GM12865 (cell line): ENCODE data around the gene SRGAP2.
A peak's percentile ranks its signal among the peaks of the same experiment; 100 is the strongest.
"Not testable (repeated sequence)": the region's sequence is repeated elsewhere in the genome, so short reads cannot be mapped to it uniquely, and the experiment has no call there.

Source experiments
- DNase-seq: peaks from one replicate; pipeline ENCODE4 v3.0.0; 2010; ENCODE audit warnings: low read depth
- H3K4me3 ChIP-seq: 2 replicates; pipeline ENCODE4 v1.5.1; 2011; ENCODE audit warnings: mild to moderate bottlenecking, low read depth, low read length, control low read depth

Gene SRGAP2

GRCh38 chr1:206203364-206204158, at the start of gene SRGAP2:
Gene SRGAP2, plus strand, starts transcription at chr1:206203541. Its CDS starts 2,430 bp downstream, at chr1:206205971.
- H3K4me3 ChIP-seq: peak within 1 kb of the TSS; percentile 61
- DNase-seq: peak; percentile 56

DNA sequence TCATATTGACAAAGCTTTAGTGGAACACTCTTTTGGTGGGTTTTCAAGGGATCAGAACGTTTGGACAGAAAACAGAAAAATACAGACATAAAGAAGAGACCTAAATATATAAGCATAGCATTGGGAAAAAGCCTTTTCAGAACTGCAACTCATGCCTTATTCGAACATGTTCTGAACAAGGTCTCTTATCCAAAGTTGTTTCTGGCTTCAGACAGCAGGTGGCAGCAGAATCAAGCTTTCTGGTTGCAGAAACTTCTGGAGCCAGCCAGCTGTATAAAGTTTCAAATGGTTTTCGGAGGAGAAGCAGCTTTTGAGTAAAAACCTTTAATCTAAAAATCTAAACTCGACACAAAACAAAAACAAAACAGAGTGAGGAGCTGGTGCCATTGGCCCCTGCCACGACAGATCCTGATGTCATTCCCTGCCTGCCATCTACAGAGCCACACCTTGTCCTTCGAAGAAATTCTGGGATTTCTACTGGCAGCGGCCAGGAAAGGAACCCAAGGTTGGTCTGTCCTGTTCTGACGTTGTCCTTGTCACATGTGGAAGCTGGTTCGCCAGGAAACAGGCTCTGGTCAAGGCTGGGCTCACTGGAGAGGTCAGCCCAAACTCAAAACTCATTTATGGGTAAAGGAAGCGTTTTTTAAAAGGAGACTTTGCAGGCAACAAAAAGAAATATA, 35.9 kb upstream of the SRGAP2 start:
- not testable (repeated sequence) for H3K4me3 ChIP-seq, DNase-seq

GRCh38 chr1:206169794-206170193, 33.5 kb upstream of the SRGAP2 start:
- H3K4me3 ChIP-seq: not testable (repeated sequence)

DNA sequence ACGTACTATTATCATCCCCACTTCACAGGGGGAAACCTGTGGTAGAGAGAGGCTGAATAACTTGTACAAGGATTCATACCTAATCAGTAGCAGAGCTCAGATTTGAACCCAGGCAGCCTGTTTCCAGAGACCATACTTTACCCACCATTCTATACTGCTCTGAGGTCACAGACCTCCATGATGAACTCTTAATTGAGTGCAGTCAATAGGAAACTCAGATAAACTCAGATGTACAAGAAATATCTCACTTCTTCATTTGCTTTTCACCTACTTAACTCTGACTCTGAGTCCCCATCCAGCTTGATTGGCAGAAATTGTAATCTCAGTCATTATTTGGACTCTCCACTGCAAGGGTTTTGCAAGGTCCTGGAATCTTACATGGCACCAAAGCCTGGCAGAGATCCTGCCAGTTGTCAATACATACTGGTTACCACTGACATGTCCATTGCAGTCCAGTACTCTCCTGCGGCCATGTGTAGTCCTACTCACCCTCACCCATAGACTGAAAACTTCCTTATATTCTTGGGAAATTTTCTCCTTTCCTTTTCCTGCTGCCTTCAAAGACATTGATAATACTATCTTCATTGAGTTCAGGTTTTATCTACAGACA, 30.1 kb upstream of the SRGAP2 start:
- not testable (repeated sequence) for DNase-seq

More at GRCh38 chr1:206169794-206170193, 33.5 kb upstream of the SRGAP2 start:
- not testable (repeated sequence) for DNase-seq

DNA sequence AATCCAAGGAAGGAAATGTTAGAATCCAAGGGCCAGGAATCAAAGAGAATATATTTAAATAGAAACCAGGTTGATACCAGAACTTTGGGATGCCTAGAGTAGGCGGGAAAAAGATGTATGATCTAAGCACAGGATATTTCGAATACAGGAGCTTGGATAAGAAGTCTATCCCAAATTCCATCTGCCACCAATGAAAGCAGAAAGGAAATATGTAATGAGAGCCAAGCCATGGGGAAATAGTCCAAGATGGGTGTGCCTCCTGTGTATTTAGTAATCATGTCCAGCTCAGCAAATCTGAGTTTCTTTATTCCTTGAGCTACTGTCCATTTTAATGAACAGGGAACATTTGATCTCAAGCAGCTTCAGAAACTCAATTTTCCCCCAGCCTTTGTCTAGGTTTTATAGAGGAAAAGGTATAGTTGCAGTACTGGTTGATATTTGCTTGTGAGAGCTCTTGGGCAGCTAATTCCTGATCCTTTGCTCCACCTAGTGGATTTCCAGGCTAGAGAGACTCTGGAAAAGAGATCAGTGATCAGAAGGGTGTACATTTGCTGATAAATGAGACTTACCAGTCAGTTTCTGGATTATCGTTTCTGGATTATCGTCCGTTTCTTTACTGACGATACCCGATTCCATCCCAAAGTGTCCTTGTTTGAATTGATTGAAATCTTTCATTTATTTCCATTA, 29.0 kb upstream of the SRGAP2 start:
- not testable (repeated sequence) for DNase-seq, H3K4me3 ChIP-seq

More for the DNA sequence above, 30.1 kb upstream of the SRGAP2 start:
- H3K4me3 ChIP-seq: not testable (repeated sequence)

DNA sequence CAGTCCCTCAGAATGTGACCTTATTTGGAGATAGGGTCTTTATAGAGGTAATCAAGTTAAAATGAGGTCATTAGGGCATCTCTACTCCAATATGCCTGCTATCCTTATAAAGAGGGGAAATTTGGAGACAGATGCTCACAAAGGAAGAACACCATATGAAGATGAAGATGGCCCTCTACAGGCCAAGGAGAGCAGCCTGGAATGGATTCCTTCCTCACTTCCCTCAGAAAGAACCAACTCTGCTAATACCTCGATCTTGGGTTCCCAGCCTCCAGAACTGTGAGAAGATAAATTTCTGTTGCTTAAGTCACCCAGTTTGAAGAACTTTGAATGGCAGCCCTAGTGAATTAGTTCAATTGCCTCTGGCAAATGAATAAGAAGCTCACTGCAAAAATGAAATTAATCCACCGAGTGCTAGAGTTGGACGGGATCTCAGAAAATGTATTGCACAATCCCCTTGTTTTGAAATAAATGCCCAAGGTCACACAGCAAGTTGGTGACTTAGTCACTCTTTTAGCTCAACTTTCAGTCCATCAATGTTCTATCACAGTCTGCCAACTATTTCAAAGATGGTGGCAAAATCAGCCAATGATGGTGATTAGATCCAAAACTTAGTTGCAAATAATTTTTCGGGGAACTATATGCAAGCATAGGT, 27.8 kb upstream of the SRGAP2 start:
- not testable (repeated sequence) for H3K4me3 ChIP-seq, DNase-seq

GRCh38 chr1:206176114-206176502, 27.2 kb upstream of the SRGAP2 start:
- H3K4me3 ChIP-seq, DNase-seq: not testable (repeated sequence)

GRCh38 chr1:206178061-206178989, 25.0 kb upstream of the SRGAP2 start:
- DNase-seq, H3K4me3 ChIP-seq: not testable (repeated sequence)

GRCh38 chr1:206179666-206180065, 23.7 kb upstream of the SRGAP2 start:
- not testable (repeated sequence) for DNase-seq, H3K4me3 ChIP-seq

GRCh38 chr1:206182368-206183317, 20.7 kb upstream of the SRGAP2 start:
- DNase-seq, H3K4me3 ChIP-seq: not testable (repeated sequence)

DNA sequence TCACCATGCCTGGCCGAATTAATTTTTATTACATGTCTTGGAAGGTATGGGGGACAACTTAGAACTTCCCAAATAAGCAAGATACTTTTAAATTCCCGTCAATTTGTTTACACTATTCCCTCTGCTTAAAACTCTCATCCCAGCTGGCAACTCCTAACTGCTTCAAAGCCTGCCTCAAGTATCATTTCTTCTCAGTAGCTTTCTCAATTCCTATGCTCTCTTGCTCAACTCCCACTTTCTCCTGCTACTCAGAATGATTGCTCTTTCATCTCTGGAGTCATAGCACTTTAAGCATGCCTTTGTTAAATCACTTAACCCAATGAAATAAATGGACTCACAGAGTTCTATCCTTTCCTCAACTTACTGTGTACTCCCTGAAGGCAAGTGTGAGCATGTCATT, 19.6 kb upstream of the SRGAP2 start:
- H3K4me3 ChIP-seq, DNase-seq: not testable (repeated sequence)

- H3K4me3 ChIP-seq, DNase-seq: not testable (repeated sequence)
These were observed 17.6 kb upstream of the SRGAP2 start for GRCh38 chr1:206185778-206186177.

- not testable (repeated sequence) for DNase-seq
These were observed 16.5 kb upstream of the SRGAP2 start for GRCh38 chr1:206186826-206187225.

GRCh38 chr1:206195182-206195581, 8.2 kb upstream of the SRGAP2 start:
- not testable (repeated sequence) for DNase-seq, H3K4me3 ChIP-seq

More at GRCh38 chr1:206186826-206187225, 16.5 kb upstream of the SRGAP2 start:
- H3K4me3 ChIP-seq: not testable (repeated sequence)

DNA sequence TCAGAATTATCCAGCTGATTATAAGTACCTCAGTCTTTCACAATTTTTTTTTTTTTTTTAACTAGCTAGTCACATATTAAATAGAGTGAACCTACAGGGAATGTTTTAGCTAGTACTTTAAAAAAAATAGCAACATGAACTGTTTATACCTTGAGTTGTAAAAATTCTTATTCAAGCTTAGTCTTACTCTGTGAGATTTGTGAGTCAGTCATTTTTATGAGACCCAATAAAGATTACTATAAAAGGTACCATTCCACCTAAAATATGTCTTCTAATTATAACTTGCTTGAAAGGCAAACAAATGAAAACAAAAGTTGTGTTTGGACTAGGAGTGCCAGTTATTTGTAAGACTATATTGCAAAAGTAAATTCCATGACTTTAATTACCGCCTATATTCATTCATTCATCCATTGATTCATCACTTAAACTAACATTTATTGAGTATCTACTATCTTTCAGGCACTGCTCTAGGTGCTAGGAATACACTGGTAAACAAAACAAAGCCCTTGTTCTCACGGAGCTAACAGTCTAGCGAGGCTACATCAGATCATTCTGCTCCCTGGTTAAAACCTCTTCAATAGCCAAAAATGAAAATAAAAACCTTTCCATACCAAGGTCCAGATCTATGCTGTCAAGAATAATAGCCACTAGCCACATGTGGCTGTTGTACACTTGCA, 6.5 kb upstream of the SRGAP2 start:
- H3K4me3 ChIP-seq, DNase-seq: not testable (repeated sequence)

- peak within 1 kb of the TSS; percentile 61 for H3K4me3 ChIP-seq
- peak; percentile 99 for DNase-seq
These were observed 465 bp upstream of the SRGAP2 start, which contains the start of gene FAM72A for GRCh38 chr1:206202789-206203363. Gene FAM72A, minus strand, starts transcription at chr1:206202839. Its CDS starts 814 bp downstream, at chr1:206202025.
